DMS79 treated with DMSO at 0.1 percent for 48 hours (cell line): Measurements from ENCODE around the gene CTSE.

Experiments used
- DNase-seq: peaks from one replicate; lab custom pipeline; 2025; lab: John Stamatoyannopoulos, UW

CTSE gene

DNA sequence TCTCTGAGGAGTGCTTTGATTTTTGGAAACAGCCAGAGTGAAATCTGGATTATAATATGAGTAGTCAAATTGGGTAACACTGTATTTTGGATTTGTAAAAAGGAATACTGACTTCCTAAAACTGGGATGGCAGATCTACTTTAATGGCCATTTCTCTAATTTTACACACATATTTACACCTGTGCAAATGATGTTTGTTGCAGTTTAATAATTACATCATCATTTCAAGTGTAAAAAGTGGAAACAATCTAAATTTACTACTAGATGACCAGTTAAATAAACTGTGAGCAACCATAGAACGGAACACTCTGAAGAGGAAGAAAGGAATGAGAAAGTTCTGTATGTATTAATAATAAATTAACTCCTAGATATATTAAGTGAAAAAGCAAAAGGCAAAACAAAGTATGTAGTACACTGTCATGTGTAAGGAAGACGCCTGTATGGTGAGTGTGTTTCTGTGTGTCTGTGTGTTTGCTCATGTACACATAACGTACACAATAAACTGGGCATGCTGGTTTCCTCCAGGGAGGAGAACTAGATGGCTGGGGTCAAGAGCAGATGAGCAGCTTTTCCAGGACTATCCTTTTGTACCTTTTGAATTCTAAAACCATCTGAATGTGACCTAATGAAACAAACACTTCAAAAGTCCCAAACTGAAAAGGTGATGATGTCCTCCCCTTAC, 26.4 kb upstream of the CTSE start:
- no peak for DNase-seq

DNA sequence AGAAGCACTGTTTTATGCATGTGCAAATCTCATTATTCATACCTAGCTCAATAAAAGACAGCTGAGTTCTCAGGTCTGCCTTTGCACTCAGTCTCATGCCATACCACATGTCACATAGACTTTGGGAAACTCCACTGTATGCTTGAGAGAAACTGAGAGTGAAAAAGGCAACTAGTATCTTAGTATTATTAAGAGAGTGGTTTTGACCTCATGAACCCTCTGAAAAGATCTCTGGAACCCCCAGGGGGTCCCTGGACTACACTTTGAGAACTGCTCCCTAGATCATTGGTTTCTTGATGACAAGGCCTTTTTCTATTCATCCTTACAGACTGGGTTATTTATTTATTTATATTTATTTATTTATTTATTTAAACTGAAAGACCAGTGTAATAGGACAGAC, 25.6 kb upstream of the CTSE start:
- no peak for DNase-seq

DNA sequence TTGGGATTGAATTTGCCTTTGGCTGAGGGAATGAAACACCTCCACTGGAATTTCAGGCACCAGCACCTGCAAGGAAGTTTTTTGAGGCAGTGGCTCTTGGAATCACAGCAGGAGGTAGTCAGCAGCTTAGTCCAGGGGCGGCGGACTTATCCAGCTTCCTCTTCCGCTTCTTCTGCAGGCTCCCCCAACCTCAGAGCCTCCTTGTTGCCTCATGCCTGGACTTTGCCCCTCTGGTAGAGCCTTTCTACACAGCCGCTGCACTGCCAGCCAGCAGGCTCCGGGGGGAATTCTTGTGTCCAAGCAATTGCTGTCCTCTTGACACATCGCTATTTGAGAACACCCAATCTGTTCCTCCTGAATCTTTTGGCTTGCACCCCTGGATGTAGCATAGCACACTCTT, 24.9 kb upstream of the CTSE start:
- DNase-seq = no peak

DNA sequence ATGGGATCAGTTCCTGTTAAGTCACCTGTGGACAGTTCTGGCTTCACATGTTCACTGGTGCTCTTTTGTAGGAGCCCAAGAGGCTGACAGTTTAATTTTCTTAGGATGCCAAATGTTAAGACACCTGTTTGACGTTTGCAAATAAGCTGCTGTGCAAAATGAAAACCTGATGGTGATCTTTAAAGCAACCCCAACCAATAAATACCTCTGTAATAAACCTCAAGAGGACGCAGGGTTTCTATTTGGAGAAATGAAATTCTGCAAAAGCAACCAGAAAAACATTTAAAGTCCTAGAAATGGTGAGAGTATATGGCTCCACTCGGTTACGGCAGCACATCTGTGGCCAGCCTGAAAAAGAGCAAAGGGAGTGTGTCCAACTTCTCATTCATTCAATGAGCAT, 23.6 kb upstream of the CTSE start:
- DNase-seq = no peak

DNA sequence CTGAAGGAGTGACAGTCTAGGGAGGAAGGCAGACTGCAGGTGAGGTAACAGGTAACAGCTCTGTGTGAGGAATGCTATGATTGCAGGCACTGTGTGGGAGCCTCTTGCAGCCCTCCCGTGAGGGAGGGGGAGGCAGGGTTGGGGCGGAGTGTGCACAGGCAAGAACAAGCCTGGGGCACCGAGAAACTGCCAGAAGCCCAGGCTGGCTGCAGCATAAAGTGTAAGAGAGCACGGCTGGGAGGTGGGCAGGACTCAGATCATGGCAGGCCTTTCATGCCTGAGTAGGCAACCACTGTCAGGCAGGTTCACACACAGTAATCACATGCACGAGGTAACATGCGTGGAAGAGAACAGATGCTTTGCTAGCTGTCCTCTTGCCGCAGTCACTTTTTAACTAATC, 17.9 kb upstream of the CTSE start:
- no peak for DNase-seq

DNA sequence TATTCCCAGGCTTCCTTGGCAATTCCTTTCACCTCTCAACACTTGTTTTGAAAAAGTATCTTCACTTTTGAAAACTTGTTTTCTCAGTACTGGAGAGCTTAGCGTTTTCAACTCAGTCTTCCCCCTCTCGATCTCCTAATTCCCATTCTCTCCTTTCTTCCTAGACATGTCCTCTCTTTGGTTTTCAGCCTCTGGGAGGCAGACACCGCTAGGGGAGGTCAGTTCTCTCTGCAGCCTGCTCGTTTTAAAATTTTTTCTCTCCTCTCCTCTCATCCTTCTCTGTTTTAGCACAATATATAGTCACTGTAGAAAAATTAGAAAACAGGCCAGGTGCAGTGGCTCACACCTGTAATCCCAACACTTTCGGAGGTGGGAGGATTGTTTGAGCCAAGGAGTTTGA, 16.6 kb upstream of the CTSE start:
- DNase-seq = no peak

DNA sequence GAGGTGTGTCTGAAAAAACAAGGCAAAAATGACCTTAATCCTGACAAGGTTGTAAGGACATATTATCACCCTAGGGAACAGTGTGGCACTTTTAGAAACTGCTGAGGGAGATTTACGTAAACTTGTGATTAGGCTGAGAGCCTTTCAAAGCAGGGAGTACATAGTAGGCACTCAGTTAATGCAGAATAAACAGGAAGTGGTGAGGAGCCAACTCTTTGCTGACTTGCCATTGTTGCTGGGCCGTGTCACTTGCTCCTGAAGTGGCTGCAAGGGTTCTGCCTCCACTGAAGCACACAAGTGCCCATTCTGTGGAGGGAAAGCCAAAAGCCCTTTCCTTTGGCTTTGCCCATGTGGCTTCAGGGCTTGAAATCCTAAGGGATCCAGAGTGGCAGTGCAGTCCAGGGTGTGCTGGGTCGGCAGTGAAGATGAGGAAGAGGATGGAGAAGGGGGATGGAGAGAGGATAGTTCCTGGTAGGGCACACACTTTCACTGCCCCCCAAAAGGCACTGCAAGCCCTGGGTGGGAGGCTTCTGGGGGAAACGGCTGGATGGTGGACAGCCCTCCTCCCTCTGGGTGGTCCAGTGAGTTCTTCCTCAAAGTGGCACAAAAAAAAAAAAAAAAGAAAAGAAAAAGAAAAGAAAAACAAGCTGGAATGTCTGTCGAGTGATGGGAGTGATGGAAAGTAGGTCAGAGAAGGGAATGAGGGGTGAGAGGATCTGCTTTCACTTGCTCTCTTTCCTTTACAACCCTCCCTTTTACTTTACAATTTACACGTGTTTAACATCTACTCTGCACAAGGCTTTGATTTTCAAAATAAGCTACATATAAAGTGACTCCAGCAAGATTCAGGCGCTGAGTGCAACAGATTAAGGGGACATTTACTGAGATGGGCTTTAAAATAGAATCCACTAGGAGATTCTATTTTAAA, 15.6 kb upstream of the CTSE start:
- no peak for DNase-seq

DNA sequence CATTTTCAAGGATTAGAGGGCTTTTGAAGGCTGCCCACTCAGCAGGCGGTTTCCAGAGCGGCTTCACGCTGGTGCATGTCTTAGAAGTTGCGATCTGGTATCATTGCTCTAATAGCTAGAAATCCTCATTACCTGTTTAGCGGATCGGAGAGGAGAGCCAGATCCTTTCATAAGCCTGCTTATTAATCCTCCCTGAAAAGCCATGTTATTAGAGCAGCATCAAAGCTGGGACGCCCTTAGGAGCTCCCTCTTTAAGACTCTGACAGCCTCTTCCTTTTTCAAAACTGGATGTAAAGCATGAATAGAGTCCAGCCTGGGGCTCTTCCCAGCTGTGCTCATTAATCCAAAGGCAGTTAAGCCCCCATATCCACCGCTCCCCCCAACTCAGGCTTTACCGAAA, 13.9 kb upstream of the CTSE start:
- DNase-seq = peak; percentile 18

DNA sequence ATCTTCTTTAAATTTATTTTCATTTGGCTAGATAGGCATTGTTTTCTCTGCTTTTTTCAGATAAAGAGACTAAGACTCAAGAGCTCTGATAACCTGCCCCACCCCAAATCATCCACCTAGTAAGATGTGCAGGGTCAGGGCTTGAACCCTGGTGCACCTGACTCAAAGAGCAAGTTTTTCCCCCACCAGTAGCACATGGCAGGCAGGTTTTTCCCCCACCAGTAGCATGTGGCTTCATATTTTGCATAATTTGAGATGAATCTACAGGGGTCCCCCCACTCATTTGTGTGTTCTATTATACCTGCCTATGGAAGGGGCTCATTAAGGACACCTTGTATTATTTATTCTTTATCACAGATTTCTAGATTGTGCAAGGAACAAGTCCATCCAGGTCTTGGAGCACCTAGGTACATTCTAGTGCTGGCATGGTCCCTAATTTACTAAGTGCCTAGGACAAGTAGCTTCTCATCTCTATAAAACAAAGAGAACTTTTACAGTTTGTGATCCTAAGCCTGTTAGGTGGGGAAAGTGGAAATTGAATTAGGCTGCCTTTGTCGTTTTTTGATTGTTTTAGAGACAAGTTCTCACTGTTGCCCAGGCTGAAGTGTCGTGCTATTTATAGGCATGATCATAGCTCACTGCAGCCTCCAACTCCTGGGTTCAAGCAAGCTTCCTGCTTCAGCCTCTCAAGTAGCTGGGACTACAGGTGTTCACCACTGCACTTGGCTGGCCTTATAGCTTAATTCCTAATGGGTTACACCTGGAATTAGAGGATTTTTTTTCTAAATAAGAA, 13.2 kb upstream of the CTSE start:
- DNase-seq = peak; percentile 18

DNA sequence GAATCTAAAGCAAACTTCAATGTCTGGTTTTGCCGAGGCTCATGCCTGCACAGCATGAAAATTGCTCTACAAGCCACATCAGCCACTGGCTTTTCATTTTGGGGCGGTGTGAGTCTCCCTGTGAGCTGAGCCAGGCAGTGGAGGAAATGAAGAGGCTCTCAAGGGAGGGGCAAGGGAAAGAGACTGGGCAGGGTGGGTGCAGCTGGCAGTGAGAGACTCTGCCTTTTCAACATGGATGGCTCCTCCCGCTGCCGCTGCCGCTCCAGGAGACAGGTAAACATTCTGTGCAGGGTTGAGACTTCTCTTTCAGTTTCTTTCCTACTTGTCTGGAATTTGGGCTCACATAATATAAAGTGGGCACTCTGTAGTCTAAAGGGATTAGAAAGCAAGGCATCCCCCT, 11.3 kb upstream of the CTSE start:
- peak; percentile 68 for DNase-seq

DNA sequence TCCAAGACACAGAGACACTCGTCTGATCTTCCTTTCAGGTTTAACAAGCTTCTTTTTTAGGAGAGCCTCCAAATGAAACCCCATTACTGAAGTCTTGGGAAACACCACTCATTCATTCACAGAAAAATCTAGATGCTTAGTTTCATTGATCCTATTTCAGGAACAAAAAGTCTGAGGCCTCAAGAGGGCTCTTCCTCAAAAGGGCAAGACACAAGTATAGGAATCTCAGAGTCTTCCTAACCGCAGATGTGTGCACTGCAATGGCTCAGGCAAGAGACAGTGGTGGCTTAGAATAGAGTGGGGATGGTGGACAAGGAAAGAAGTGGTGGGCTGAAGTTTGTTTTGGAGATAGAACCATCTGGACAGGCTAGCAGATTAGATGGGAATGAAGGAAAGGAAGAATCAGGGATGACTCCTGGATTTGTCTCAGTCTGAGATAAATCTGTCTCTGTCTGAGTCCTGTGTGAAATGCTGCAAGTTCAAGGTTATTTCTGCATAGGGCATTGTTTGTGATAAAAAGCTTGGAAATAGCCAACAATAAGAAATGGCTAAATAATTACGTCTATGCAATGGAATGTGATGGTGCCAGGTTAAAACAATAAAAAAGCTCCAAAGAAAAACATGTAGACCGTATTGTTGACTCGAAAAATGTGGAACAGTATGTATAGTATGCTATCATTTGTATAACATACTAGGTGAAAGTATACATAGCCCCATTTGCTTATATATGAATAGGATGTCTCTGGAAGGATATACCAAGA, 8.9 kb upstream of the CTSE start:
- DNase-seq = no peak

DNA sequence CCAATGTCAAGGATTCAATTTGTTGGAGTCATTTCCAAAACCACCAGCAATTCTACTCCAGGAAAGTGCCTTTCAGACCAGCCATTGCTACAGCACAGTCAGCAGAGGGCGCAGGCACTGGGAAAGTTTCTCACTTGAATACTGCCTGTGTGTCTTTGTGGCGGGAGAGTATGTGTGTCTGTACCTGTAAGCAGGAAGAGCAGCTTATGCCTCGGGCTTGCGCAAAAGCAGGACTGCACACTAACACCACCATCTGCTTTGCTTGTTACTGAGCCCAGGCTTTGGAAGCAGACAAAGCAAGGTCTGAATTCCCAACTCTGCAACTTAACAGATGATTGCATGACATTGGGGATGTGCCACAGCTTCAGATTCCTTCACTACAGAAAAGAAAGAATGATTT, 7.0 kb upstream of the CTSE start:
- peak; percentile 82 for DNase-seq

DNA sequence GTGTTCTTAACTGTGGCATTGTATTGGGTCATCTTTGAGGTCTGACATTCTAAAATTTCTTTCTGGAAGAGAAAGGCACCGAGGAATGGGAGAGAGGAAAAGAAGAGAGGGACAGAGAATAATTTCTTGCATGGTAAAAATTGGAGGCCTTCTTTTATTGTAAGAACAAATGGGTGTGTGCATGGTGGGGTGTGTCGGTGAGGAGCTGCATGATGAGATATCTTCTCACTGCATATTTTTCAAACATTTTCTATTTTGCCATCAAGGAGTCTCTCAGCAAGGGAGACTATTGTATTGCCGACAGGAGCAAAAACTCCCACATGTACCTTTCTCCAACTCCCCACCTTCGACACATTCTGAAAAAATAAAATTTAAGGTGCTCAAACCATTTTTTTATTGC, 6.5 kb upstream of the CTSE start:
- no peak for DNase-seq

DNA sequence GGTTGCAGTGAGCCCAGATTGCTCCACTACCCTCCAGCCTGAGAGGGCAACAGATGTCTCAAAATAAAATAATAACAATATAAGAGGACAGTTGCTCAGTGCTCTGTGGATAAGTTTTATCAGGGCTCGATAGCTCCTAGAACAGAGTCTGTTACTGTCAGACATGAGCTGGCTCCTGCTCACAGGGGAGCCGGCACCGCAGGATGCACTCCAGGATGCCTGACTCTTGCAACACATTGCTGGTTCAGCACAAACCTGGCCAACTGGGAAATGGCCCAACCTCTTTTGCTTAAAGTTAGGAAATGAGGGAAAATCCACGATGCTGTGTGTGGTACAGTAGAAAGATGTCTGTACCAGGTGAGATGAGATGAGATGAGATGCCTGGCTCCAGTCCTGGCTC, 5.8 kb upstream of the CTSE start:
- DNase-seq = no peak

DNA sequence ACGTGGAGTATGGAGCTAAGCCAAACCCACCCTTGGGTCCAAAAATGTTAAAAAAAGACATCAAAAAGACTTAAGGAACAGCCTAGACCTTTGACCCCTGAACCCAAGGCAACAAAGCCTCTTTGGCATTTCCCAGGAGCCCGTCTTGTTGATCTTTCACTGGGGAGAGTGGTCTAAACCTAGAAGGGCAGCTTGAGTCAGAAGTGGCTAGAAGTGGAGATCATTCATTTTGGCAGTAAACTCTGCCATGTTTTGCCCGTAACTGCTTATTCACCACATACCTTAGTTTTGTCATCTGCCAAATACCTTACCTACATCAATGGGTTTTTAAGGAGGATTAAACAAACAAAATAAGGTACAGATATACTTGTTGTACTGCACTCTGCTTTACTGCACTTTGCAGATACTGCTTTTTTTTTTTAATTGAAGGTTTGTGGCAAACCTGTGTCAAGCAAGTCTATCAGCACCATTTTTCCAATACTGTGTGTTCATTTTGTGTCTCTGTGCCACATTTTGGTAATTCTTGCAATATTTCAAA, 1.7 kb upstream of the CTSE start:
- DNase-seq = no peak

DNA sequence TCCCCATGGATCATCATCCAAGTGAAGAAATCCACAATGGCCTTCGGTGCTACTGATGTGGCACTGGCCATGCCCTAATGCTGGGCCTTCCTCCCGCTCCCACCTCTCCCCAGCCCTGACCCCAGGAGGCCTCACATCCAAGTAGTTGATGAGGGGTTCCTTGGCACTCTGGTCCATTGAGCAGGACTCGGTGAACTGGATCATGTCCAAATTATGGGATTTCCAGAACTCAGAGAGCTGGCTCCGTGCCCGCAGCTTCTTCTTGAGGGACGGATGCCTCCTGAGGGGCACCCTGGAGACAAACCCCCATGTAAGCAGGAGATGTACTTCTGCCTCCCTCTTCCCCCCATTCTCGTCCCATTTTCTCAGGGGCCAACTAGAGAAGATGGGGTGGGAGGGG, 929 bp downstream of the CTSE start:
- DNase-seq = no peak

DNA sequence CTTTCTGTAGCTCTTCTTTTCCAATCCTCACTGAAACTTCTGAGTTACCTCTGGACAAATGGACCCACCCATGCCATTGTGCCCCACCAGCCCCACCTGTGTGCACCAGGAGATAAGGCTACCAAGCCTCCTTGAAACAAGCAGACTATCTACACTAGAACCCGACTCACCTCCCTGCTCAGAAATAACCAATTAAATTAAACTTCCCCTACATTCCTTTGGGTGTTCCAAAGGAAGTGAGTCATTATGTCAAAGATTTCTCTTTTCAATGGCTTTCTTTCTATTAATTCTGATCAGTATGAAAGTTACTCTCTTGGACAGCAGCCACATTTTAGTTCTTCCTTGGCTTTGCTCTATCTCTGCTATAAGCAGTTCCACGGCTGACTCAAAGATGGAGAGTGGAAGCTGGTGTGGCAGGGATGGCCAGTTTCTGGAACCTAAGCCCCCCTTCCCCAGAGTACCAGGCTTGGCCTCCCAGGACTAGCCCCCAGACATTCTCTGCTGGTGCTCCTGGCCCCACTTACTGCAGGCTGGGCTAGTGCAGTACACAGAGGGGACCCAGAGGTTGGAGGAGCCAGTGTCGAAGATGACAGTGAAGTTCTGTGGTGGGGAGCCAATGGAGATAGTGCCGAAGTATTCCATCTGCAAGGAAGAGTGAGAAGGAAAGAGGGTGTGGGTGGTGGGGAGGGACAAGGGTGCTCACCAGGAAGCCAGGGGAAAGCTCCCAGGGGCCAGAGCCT, 1.9 kb downstream of the CTSE start:
- no peak for DNase-seq

DNA sequence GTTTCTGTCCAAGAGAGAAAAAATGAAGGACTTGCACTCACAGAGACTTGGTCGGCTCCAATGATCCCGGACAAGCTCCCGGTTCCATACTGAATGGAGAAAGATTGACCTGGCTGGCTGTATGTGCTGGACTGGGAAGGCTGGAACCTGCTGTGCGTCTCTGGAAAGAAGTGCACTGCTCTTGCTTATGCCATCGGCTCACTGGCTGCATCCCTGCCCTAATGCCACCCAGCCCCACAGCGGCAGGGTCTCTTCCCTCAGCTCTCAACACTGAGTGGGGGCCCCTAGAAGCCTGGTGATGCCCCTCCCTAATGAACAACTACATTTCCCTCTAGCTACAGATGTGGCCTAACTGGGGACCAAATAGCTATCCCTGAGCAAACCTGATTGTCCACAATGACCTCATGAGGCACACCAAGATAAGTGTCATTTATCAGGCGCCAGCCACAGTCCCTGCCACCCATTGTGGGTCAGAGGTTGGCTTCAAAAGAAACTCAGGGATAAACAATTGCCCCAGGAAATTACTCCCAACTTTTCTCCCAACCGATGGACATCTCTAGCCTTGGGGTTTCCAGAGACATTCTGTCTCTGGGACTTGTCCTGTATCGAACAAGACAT, 2.6 kb downstream of the CTSE start:
- no peak for DNase-seq

DNA sequence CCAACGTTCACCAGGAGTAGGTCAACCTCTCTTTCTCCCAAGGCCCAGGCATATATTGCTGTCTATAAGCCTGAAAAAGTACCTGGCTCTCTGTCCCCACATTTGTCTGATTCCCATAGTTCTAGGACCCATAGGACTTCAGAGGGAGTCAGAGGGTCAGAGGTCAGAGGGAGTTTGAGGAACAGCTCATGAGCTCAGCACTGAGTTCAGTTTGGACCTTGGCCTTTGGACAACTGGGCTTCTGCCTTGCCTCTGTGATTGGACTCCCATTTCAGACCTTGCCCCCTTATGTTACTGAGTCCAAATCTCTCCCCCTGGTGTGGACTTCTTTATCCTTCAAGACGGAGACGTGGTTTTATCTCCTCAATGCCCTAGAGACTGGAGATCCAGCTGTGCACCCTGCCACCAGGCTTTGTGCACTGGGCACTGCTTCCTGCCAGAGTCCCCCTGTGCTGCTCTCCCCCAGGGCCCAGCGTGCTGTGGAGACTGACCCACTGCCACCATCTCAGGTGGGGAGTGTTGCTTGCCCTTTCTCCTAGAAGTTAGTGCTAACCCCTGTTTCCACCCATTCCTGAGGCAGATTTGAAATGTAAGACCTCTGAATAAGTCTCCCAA, 3.2 kb downstream of the CTSE start:
- DNase-seq = no peak

DNA sequence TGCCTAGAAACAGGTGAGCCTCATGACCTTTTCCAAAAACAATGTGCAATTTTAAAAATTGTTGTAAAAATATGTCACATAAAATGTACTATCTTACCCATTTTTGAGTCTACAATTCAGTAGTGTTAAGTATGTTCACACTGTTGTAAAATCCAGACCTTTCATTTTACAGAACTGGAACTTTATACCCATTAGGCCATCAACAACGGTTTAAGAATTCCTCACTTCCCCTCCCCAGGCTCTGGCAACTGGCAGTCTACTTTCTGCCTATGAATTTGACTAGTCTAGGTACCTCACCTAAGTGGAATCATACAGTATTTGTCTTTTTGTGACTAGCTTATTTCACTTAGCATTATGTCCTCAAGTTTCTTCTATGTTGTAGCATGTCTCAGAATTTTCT, 8.6 kb downstream of the CTSE start:
- DNase-seq = no peak
